Hepatocyte (in vitro differentiated cells): ENCODE measurements around the gene GANC.

Experiments used
- CTCF ChIP-seq: fragments of 200-600 bp; sonication (generic); IDR thresholded peaks from 2 replicates; pipeline ENCODE4 v1.5.1; 2016; ENCODE audit warnings: antibody characterized with exemption, mild to moderate bottlenecking; ENCODE audit not compliant: poor library complexity
- EZH2 ChIP-seq: fragments of 200-600 bp; sonication (generic); IDR thresholded peaks from 2 replicates; pipeline ENCODE4 v1.6.1; 2016; ENCODE audit warnings: antibody characterized with exemption, mild to moderate bottlenecking, borderline replicate concordance

GRCh38 chr15:42345504-42345903 lies 72.5 kb downstream of the GANC start:
- TF ChIP-seq EZH2: no peak
- no peak for TF ChIP-seq CTCF
